ENCODE measurements around the gene THSD7A.

THSD7A gene, protein sequence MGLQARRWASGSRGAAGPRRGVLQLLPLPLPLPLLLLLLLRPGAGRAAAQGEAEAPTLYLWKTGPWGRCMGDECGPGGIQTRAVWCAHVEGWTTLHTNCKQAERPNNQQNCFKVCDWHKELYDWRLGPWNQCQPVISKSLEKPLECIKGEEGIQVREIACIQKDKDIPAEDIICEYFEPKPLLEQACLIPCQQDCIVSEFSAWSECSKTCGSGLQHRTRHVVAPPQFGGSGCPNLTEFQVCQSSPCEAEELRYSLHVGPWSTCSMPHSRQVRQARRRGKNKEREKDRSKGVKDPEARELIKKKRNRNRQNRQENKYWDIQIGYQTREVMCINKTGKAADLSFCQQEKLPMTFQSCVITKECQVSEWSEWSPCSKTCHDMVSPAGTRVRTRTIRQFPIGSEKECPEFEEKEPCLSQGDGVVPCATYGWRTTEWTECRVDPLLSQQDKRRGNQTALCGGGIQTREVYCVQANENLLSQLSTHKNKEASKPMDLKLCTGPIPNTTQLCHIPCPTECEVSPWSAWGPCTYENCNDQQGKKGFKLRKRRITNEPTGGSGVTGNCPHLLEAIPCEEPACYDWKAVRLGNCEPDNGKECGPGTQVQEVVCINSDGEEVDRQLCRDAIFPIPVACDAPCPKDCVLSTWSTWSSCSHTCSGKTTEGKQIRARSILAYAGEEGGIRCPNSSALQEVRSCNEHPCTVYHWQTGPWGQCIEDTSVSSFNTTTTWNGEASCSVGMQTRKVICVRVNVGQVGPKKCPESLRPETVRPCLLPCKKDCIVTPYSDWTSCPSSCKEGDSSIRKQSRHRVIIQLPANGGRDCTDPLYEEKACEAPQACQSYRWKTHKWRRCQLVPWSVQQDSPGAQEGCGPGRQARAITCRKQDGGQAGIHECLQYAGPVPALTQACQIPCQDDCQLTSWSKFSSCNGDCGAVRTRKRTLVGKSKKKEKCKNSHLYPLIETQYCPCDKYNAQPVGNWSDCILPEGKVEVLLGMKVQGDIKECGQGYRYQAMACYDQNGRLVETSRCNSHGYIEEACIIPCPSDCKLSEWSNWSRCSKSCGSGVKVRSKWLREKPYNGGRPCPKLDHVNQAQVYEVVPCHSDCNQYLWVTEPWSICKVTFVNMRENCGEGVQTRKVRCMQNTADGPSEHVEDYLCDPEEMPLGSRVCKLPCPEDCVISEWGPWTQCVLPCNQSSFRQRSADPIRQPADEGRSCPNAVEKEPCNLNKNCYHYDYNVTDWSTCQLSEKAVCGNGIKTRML (N-terminal part only)

DNA sequence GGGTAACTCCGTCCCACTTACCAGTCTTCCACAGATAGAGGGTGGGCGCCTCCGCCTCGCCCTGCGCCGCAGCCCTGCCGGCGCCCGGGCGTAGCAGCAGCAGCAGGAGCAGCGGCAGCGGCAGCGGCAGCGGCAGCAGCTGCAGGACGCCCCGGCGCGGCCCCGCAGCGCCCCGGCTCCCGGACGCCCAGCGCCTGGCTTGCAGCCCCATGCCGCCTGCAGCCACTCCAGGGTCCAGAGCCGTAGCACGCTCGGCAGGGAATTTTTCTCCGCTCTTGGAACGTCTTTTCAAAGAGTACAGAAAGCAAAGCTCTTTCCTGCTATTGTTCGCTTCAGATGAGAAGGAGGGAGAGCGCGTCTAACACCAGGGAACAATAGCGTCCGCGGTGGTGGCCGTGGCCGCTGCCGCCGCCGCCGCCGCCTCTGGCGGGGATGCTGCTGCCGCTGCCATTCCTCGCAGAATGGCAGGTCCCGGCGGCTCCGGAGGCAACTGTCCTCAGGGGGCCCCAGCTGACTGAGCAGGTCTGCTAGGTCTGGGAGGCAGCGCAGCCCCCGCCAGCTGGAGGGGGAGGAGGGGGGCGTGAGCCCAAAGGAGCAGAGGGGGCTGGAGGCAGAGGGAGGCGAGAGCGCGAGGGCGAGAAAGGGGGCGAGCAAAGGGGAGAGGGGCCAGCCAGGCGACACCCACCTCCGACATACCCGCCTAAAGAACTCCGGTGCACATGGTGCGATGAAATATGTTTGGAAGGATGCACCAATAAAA is at the start of gene THSD7A:
THSD7A (minus strand) TSS at position 463 of the 760 bp plus-strand sequence; CDS start at position 211, 252 bp downstream.
- H3K4me3 ChIP-seq (ENCODE audit: low read depth, low read length): peak within 1 kb of the TSS; percentile 50
- CTCF ChIA-PET: interaction anchor here (0.8 kb wide), 1 partner anchor 8 kb away, joined by 3 read pairs; no protein-coding TSS in a partner anchor
- POLR2A ChIA-PET: no interaction called here
- TF ChIP-seq, protein P1, sequence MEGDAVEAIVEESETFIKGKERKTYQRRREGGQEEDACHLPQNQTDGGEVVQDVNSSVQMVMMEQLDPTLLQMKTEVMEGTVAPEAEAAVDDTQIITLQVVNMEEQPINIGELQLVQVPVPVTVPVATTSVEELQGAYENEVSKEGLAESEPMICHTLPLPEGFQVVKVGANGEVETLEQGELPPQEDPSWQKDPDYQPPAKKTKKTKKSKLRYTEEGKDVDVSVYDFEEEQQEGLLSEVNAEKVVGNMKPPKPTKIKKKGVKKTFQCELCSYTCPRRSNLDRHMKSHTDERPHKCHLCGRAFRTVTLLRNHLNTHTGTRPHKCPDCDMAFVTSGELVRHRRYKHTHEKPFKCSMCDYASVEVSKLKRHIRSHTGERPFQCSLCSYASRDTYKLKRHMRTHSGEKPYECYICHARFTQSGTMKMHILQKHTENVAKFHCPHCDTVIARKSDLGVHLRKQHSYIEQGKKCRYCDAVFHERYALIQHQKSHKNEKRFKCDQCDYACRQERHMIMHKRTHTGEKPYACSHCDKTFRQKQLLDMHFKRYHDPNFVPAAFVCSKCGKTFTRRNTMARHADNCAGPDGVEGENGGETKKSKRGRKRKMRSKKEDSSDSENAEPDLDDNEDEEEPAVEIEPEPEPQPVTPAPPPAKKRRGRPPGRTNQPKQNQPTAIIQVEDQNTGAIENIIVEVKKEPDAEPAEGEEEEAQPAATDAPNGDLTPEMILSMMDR (IDR thresholded peaks at IDR 0.05; ENCODE audit: insufficient read depth, low read length, missing control alignments): no peak
- no peak for DNase-seq (ENCODE audit: low read depth, low spot score)

DNA sequence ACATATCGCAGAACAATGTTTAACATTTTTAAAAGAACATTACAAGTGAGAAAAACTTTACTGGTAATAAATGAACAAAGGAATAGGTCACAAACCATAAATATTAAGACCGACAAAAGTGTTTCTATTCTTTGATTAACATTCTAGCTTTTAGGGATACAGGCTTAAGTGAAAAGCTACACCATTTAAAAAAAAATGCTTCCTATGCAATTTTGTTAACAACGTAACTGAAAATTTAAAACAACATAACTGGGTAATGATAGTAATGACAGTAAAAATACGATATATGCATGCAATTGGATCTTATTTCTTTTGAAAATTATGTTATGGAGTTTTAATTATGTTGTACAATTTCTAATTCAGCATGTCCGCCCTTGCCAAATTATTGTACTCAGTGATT is 49.7 kb upstream of the THSD7A start:
- POLR2A ChIA-PET: no interaction called here
- no peak for DNase-seq (ENCODE audit: low read depth, low spot score)
- H3K4me3 ChIP-seq (ENCODE audit: low read depth, low read length): no peak overlapping the region
- CTCF ChIA-PET: no interaction called here
- TF ChIP-seq, protein P1 (IDR thresholded peaks at IDR 0.05; ENCODE audit: insufficient read depth, low read length, missing control alignments): no peak

DNA sequence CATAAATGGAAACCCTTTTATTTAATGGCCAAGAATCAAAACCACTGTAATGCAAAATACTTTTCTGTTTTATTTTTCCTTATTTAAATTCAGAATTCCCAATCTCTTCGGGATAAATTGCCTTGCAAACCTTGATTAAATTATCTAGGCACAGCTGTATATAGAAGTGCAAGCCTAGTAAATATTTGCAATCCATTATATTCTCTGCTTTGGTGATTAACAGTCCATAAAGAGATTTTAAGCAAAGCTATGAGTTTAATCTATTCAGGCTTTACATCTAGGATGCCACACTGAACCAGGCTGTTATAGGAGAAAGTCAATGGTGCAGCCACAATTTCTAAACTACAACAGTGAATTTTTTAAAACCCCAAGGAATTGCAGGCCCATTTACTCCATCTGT is 43.6 kb upstream of the THSD7A start:
- no peak overlapping the region for H3K4me3 ChIP-seq (ENCODE audit: low read depth, low read length)
- ChIA-PET CTCF (no interaction called here), POLR2A (no interaction called here)
- no peak for DNase-seq (ENCODE audit: low read depth, low spot score)
- TF ChIP-seq, protein P1 (IDR thresholded peaks at IDR 0.05; ENCODE audit: insufficient read depth, low read length, missing control alignments): no peak

DNA sequence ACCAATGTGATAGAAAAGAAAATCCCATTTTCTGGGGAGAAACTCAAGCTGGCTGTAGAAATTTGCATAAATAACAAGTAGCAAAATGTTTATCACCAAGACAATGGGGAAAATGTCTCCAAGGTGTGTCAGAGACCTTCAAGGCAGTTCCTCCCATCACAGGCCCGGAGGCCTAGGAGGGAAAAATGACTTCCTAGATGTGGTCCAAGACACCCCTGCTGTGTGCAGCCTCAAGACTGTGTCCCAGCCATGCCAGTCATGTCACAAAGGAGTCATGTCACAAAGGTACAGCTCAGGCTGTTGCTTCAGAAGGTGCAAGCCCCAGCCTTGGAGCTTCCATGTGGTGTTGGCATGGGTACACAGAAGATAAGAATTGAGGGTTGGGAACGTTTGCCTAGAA is 33.7 kb upstream of the THSD7A start:
- no peak for DNase-seq (ENCODE audit: low read depth, low spot score)
- no peak overlapping the region for H3K4me3 ChIP-seq (ENCODE audit: low read depth, low read length)
- TF ChIP-seq, protein P1 (IDR thresholded peaks at IDR 0.05; ENCODE audit: insufficient read depth, low read length, missing control alignments): no peak
- ChIA-PET POLR2A (no interaction called here), CTCF (no interaction called here)

DNA sequence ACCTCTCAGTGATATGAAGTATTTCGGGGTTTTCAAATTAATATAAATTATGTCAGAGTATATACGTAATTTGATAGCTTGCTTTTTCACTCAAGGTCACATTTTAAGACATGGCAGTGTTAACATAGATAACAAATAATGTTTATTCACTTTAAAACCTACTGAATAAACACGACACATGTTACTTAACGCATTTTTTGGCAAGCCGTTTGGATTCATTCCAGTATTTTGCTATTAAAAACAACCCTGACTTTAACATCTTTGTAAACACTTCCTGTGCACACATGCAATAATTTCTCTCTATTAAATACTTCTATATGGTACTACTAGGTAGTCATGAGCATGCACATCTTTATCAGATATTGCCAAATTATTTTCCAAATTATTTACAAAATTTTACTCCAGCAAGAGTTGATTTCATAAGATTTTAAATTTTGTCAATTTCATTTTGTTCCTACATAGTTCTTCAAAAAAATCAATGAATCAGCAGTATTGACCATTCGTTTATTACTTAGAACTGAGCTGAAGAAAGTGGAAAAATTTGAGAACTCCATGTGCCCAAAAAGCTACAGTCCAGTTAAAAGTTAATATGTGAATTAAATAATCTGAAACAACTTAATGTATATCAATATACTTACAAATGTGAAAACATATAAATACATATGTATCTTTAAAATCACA is 26.8 kb upstream of the THSD7A start:
- TF ChIP-seq, protein P1 (IDR thresholded peaks at IDR 0.05; ENCODE audit: insufficient read depth, low read length, missing control alignments): no peak
- ChIA-PET POLR2A (no interaction called here), CTCF (no interaction called here)
- no peak overlapping the region for H3K4me3 ChIP-seq (ENCODE audit: low read depth, low read length)
- DNase-seq (ENCODE audit: low read depth, low spot score): no peak
